ENCODE data around the gene SYTL3.

The SYTL3 gene

GRCh38 chr6:158725704-158726103 is 75.8 kb downstream of the SYTL3 start:
- DNase-seq = no peak

GRCh38 chr6:158729906-158730540 is 80.2 kb downstream of the SYTL3 start:
- no peak for DNase-seq

- DNase-seq = no peak
These were observed 80.7 kb downstream of the SYTL3 start for GRCh38 chr6:158730541-158730907.

GRCh38 chr6:158735009-158735408 is 85.2 kb downstream of the SYTL3 start:
- peak; percentile 32 for DNase-seq

- DNase-seq = no peak
These were observed 87.3 kb downstream of the SYTL3 start for GRCh38 chr6:158737082-158737709.

GRCh38 chr6:158737710-158738615 is 88.1 kb downstream of the SYTL3 start:
- DNase-seq = peak; percentile 40

GRCh38 chr6:158739673-158740072 is 89.8 kb downstream of the SYTL3 start:
- DNase-seq = no peak

- DNase-seq = no peak
These were observed 93.3 kb downstream of the SYTL3 start for GRCh38 chr6:158743033-158743651.

- no peak for DNase-seq
These were observed 95.2 kb downstream of the SYTL3 start for GRCh38 chr6:158744986-158745430.

GRCh38 chr6:158751224-158751623 is 101.4 kb downstream of the SYTL3 start:
- DNase-seq = no peak

- no peak for DNase-seq
These were observed 102.1 kb downstream of the SYTL3 start for GRCh38 chr6:158751921-158752320.

- no peak for DNase-seq
These were observed 102.8 kb downstream of the SYTL3 start for GRCh38 chr6:158752613-158753012.

GRCh38 chr6:158753811-158754210 is 104.0 kb downstream of the SYTL3 start:
- DNase-seq = no peak

GRCh38 chr6:158754738-158755137 is 104.9 kb downstream of the SYTL3 start:
- DNase-seq = no peak

- no peak for DNase-seq
These were observed 105.8 kb downstream of the SYTL3 start for GRCh38 chr6:158755636-158756035.

GRCh38 chr6:158756126-158756525 is 106.3 kb downstream of the SYTL3 start:
- DNase-seq = no peak

- DNase-seq = no peak
These were observed 107.3 kb downstream of the SYTL3 start for GRCh38 chr6:158756977-158757752.

- DNase-seq = no peak
These were observed 107.9 kb downstream of the SYTL3 start for GRCh38 chr6:158757753-158758090.

- no peak for DNase-seq
These were observed 108.6 kb downstream of the SYTL3 start for GRCh38 chr6:158758451-158758860.

- DNase-seq = no peak
These were observed 109.2 kb downstream of the SYTL3 start for GRCh38 chr6:158758941-158759479.

GRCh38 chr6:158759966-158760617 is 110.2 kb downstream of the SYTL3 start:
- no peak for DNase-seq
